H54 (cell line): ENCODE results near the gene RBBP7.

Source experiments
- DNase-seq: peaks from one replicate; pipeline ENCODE4 v3.0.0; 2011; ENCODE audit warnings: low spot score, mixed read lengths; ENCODE audit not compliant: insufficient read length
- FAIRE-seq: peaks from 3 replicates; lab custom pipeline; 2011; peaks lifted over from hg19 to GRCh38; lab: Jason Lieb, UNC
- POLR2A ChIP-seq: IDR thresholded peaks from 2 replicates; pipeline ENCODE4 v1.6.1; 2011; ENCODE audit warnings: low read depth, mild to moderate bottlenecking, low read length

RBBP7 gene

DNA sequence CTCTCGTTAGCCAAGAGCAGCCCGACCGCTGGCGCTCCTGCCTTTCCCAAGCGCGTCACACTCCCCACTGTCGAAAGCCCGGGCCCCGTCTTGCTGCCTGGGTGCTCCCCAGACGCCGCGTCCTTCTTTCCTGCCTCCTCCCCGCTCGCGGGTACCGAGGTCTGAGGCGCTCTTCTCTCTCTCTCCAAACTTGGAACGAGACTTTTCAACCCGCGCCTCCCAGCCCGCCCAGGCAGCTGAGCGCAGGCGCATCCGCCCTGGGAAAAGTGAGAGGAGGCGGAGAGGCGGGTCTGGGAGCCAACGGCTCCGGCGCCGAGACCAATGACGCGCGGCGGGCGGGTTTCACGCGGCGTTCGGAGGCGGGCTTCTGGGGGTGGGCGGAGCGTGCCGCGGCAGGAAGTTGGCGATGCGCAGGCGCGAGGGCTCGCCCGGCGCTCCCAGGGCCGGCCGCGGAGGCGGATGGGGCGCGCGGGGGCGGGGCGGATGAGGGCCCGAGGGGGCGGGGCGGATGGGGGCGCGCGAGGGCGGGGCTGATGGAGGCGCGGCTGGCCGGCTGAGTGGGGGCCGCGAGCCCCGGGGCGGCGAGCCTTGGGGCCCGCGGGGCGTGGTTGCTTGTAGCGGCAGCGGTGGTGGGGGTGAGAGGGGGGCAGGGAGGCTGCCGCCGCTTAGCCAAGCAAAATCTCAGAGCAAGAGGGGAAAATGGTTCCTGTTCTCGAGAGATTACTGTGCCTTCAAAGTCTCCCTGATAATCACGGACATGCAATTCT, at the start of gene RBBP7:
RBBP7 (minus strand) TSS at position 268 of the 767 bp plus-strand sequence. CDS start 309 bp downstream, outside the sequence.
- TF ChIP-seq POLR2A, result peak; percentile 68
- DNase-seq (peak; percentile 38), FAIRE-seq (no peak)

GRCh38 chrX:16918979-16919378, 48.8 kb upstream of the RBBP7 start:
- no peak for TF ChIP-seq POLR2A
- DNase-seq (no peak), FAIRE-seq (no peak)

DNA sequence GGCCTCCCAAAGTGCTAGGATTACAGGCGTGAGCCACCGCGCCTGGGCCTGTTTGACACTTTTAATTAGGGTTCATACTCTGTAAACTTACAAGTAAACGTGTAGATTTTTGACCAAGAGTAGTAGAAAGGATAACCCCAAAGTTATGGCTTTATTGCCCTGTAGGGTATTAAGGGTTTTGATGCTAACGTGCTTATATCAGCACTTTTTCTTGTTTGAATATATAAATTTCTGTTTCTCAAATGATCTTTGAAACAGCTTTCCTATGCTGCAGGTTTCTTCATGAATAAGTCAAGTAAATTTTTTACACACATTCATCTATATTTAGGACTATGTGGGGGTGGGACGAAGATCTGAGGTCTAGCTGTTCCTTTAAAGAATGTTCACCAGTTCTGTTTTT, 47.0 kb upstream of the RBBP7 start:
- TF ChIP-seq POLR2A, result no peak
- DNase-seq, result no peak
- FAIRE-seq, result no peak

DNA sequence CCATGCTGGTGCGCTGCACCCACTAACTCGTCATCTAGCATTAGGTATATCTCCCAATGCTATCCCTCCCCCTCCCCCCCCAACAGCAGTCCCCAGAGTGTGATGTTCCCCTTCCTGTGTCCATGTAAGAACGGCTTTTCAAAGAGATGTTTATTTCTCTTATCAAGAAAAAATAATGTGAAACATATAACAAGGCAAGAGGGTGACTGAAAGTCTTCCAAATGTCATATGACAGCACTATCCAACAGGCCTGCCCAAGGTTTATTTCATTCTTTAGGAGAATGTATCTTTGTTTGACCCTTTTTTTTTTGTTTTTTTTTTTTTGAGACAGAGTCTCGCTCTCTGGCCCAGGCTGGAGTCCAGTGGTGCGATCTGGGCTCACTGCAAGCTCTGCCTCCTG, 46.4 kb upstream of the RBBP7 start:
- no peak for FAIRE-seq
- no peak for DNase-seq
- TF ChIP-seq POLR2A, result no peak

DNA sequence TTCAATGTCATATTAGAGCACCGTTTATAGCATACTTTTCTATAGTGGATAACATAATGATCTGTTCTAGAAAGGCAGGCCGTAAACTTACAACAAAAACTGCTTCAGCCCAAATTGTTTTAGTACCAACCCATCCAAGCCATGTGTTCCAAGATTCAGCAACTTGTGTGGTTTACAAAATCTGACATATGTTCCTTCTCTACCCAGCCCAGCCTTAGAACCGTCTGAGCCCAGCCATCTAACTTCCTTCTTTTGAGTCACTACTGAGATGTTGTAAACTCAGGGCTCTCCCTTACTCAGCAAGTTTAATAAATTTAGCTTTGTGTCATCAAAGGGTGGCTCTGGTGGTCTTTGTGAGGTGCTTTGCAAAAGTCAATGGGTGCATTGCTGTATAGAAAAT, 43.9 kb upstream of the RBBP7 start:
- TF ChIP-seq POLR2A, result no peak
- FAIRE-seq, result no peak
- DNase-seq, result no peak

DNA sequence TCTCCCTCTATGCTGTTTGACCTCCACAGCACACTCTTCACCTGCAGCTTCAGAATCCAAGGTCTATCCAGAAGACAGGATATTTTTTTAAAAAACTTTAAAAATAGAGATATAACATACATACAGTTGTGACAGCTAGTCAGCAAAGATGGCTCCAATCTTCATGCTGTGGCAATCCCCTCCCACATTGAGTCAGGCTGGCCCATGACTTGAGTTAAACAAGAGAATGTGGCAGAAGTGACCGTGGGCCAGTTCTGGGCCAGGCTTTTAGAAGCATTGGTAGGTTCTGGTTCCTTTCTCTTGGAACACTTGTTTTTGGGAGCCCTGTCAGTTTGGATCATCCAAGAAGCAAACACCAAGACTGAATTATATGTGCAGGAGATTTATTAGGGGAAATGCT, 40.2 kb upstream of the RBBP7 start:
- TF ChIP-seq POLR2A, result no peak
- FAIRE-seq (no peak), DNase-seq (no peak)

DNA sequence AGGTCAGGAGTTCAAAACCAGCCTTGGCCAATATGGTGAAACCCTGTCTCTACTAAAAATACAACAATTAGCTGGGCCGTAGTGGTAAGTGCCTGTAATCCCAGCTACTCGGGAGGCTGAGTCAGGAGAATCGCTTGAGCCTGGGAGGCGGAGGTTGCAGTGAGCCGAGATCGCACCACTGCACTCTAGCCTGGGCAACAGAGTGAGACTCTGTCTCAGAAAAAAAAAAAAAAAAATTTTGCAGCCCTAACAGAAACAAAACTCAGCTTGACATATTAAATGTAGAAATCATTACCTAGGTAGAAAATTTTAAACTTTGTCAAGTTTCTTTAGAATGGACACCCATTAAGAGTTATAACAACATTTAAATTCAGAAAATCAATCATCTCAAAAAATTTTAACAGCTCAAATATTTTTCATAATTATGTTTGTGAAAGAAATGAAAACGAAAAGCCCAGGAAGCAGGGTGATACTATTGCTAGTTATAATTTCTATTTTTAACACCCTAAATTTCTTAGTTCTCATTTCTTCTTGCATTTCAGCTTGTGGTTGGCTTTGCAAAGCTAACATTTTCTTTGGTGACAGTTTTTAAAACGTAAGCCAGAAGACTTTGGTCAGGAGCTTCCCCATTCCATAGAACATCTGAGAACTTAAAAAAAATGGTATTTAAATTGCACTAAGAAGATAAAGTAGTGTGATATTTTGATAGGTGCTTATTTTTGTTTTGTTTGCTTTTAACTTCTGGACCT, 33.3 kb upstream of the RBBP7 start:
- DNase-seq (no peak), FAIRE-seq (no peak)
- no peak for TF ChIP-seq POLR2A

DNA sequence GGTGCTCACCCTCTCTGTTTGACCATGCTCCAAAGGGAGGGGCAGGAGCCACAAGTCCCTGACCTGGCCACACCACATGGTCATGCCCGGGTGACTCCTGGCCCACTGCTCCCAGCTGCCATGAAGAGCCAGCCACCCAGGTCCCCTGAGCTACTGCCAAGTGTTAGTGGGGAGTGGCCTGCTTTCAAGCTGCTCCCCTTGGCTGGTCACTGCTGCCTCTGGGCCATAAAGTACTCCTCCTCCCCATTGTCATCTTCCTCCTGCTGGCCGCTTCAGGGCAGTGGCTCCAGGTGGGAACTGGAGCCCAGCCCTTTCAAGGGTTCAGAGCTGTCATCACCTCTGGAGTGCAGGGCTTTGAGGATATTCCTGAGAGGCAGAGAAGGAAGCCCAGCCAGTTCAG, 27.3 kb upstream of the RBBP7 start:
- TF ChIP-seq POLR2A, result no peak
- DNase-seq, result no peak
- FAIRE-seq, result no peak

DNA sequence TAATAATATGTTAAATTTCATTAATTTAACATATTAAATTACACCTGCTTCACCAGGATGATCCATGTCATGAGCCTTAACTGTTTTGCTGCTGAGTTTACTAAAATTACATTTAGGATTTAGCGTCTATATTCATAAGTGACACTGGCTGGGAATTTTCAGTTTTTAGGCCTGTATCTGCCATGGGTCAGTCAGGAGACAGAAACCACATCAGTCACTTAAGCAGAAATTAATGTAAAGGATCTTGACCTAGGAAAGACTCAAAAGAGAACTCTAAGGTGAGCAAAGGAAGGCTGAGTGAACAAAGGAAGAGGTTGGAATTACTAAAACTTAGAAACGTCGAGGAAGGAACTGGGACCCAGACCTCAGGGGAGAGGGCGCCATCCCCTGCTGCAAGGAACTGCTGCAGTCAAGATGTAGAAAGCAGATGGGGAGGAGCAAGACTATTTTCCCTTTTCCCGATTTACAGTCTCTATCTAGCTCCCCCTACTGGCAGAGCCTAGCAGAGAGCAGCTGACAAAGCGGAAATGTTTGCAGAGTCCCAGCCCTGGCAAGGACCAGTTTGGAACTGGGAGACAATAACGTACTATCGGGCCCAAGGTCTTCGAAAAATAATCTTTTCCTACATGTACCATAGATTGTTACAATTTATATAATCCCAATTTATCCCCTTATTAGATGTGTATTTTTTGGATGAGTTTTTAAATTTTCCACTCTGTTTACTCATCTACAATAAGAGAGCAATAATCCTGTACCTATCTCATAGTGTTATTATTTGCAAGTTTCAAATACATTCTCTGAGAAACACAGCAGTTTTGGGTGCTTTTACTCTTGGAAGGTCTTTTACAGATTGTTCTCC, 22.6 kb upstream of the RBBP7 start:
- DNase-seq (no peak), FAIRE-seq (no peak)
- TF ChIP-seq POLR2A, result no peak

DNA sequence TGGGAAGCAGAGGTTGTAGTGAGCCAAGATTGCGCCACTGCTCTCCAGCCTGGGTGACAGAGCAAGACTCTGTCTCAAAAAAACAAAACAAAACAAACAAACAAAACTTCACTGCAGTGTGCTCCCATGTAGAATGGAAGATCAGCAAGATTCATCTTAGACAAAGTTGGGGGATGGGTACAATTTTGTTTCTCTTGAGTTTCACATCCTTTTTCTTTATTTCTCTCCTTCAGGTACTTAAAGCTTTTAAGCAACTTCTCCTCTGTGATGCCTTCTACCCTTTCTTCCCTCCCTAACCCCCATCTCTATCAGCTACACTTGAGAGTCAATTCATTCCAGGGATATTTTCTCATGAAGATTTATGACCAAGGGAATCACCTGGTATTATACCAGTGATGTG, 15.5 kb upstream of the RBBP7 start:
- TF ChIP-seq POLR2A, result no peak
- FAIRE-seq (no peak), DNase-seq (no peak)

DNA sequence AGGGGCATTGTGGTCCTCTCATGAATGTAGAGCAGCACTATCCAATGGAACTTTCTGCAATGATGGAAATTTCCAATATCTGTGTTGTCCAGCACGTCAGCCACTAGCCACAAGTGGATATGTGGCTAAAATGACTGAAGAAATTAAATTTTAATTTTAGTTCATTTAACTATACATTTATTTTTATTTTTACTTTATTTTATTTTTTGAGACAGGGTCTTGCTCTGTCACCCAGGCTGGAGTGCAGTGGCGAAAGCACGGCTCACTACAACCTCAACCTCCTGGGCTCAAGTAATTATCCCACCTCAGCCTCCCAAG, 13.3 kb upstream of the RBBP7 start:
- DNase-seq (no peak), FAIRE-seq (no peak)
- no peak for TF ChIP-seq POLR2A

DNA sequence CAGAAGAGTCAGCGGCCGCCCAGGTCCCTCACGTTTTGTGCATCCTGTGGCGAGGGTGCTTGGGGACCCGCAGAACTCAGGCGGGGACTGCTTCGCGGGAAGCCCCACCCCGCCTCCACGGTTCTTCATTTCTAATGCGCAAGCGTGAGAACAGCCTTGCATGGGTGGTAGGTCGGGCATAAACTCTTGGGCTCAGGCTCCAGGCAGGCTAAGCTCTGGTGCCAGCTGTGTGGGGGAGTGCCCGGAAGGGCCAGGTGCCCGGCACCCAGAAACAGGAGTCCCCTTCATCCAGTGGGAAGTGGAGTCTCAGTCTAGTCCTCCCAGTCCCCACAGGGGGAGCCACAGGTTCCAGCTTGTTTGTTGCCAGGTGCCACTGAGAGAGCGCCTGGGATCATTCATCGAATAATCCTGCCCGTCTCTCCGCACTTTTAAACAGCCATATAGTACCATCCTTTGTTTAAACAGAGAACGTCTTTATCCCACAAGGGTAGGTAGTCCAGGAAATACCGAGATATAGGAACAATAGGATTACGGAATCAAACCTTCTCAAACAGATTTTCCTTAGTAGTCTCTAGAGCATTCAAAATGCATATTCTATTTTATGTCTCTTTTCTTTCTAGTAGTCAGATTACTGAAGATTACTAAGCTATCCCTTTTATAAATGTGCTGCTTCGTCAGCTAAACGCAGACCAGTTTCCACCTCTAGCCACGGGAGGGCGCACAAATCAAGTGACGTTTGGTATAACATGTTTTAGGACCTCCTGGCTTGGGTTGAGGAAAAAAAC, 12.7 kb upstream of the RBBP7 start:
- no peak for FAIRE-seq

DNA sequence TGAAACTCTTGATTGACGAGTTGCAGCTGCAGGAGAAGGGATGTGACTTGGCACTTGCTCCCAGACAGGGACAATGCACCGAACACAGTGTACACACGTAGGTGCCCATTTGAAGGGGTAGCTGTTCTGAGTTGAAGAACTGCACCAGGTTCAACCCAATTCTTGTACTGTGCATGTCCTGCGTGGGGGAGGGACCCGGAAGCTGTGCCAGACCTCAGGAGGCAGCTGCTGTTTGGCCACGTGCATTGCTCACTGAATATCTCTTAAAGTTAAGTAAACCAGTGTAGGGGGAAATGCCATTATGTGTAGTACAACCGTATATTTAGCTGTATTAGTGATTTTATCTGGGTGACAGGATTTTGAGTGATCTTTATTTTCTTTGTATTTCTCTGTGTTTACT, 12.0 kb upstream of the RBBP7 start:
- DNase-seq, result no peak
- TF ChIP-seq POLR2A, result no peak
- no peak for FAIRE-seq

More for the DNA sequence above, 12.7 kb upstream of the RBBP7 start:
- TF ChIP-seq POLR2A, result no peak
- DNase-seq, result no peak
